Trophoblast cell (in vitro differentiated cells and primary cell): ENCODE results near the gene RINT1. TPM values are rescaled to one million over a fixed set of nuclear protein-coding genes. Genes with fewer than 3 reads are reported as not detected.
A peak's percentile ranks its signal among the peaks of the same experiment; 100 is the strongest.

Experiments
- DNase-seq, 2 donors: peaks; one replicate each; pipeline ENCODE4 v3.0.0-alpha.2; 2016
- H2AFZ ChIP-seq: 2 replicates; pipeline ENCODE4 v1.6.1; 2013; ENCODE audit warnings: low read length, moderate library complexity, mild to moderate bottlenecking; ENCODE audit not compliant: insufficient read depth, poor library complexity
- H2AK5ac ChIP-seq: 2 replicates; pipeline ENCODE4 v1.6.1; 2013; ENCODE audit warnings: mild to moderate bottlenecking, low read length
- H2BK120ac ChIP-seq: 2 replicates; pipeline ENCODE4 v1.6.1; 2013; ENCODE audit warnings: low read length, mild to moderate bottlenecking, moderate library complexity; ENCODE audit not compliant: insufficient read depth, poor library complexity
- H2BK12ac ChIP-seq: 2 replicates; pipeline ENCODE4 v1.6.1; 2013; ENCODE audit warnings: mild to moderate bottlenecking, low read length, moderate library complexity
- H2BK5ac ChIP-seq: 2 replicates; pipeline ENCODE4 v1.6.1; 2013; ENCODE audit warnings: low read length, low read depth, moderate library complexity, mild to moderate bottlenecking; ENCODE audit not compliant: poor library complexity
- H3K14ac ChIP-seq: 2 replicates; pipeline ENCODE4 v1.6.1; 2013; ENCODE audit warnings: mild to moderate bottlenecking, low read length
- H3K18ac ChIP-seq: 2 replicates; pipeline ENCODE4 v1.6.1; 2013; ENCODE audit warnings: mild to moderate bottlenecking, low read length
- H3K23ac ChIP-seq: 2 replicates; pipeline ENCODE4 v1.6.1; 2013; ENCODE audit warnings: low read length
- H3K27ac ChIP-seq: 2 replicates; pipeline ENCODE4 v1.5.1; 2013; ENCODE audit warnings: low read depth, mild to moderate bottlenecking, inconsistent platforms, low read length, moderate library complexity
- H3K27me3 ChIP-seq: 2 replicates; pipeline ENCODE4 v1.6.1; 2013; ENCODE audit warnings: inconsistent platforms, mild to moderate bottlenecking, low read length, moderate library complexity; ENCODE audit not compliant: insufficient read depth
- H3K36me3 ChIP-seq, 2 experiments: 1 replicate in 1 of 2; 2 replicates in 1 of 2; pipeline ENCODE4 v1.6.1; 2013; ENCODE audit warnings: low read length in 2 of 2, mild to moderate bottlenecking in 2 of 2, moderate library complexity in 1 of 2; ENCODE audit not compliant: insufficient read depth in 2 of 2, control insufficient read depth in 1 of 2
- H3K4ac ChIP-seq: 2 replicates; pipeline ENCODE4 v1.6.1; 2013; ENCODE audit warnings: low read depth, mild to moderate bottlenecking, low read length, moderate library complexity
- H3K4me1 ChIP-seq, 2 experiments: 1 replicate in 1 of 2; 2 replicates in 1 of 2; pipeline ENCODE4 v1.6.1; 2013; ENCODE audit warnings: low read length in 2 of 2, mild to moderate bottlenecking in 2 of 2, moderate library complexity in 1 of 2; ENCODE audit not compliant: insufficient read depth in 2 of 2, control insufficient read depth in 1 of 2
- H3K4me2 ChIP-seq: 2 replicates; pipeline ENCODE4 v1.6.1; 2013; ENCODE audit warnings: inconsistent platforms, mild to moderate bottlenecking, low read length, moderate library complexity
- H3K4me3 ChIP-seq: 2 replicates; pipeline ENCODE4 v1.5.1; 2013; ENCODE audit warnings: mild to moderate bottlenecking, low read depth, low read length, inconsistent platforms
- H3K79me1 ChIP-seq: one replicate; pipeline ENCODE4 v1.6.1; 2013; ENCODE audit warnings: low read length
- H3K79me2 ChIP-seq: 2 replicates; pipeline ENCODE4 v1.6.1; 2013; ENCODE audit warnings: low read length, mild to moderate bottlenecking; ENCODE audit not compliant: control insufficient read depth, insufficient read depth, poor library complexity
- H3K9ac ChIP-seq: 2 replicates; pipeline ENCODE4 v1.6.1; 2013; ENCODE audit warnings: mild to moderate bottlenecking, low read length
- H3K9me3 ChIP-seq: 2 replicates; pipeline ENCODE4 v1.6.1; 2013; ENCODE audit warnings: low read depth, mild to moderate bottlenecking, control low read depth, inconsistent platforms, low read length; ENCODE audit not compliant: insufficient read depth
- H4K12ac ChIP-seq: 2 replicates; pipeline ENCODE4 v1.6.1; 2013; ENCODE audit warnings: low read depth, mild to moderate bottlenecking, low read length, moderate library complexity
- H4K8ac ChIP-seq: 2 replicates; pipeline ENCODE4 v1.6.1; 2013; ENCODE audit warnings: low read depth, mild to moderate bottlenecking, low read length, moderate library complexity
- H4K91ac ChIP-seq: one replicate; pipeline ENCODE4 v1.6.1; 2013; ENCODE audit warnings: low read depth, mild to moderate bottlenecking, low read length, moderate library complexity
- WGBS: extraction: QIAGEN DNeasy Blood & Tissue Kit; methylation state at CpG from one replicate; pipeline ENCODE4 v1.1.7; 2013; ENCODE audit warnings: missing lambda C conversion rate; ENCODE audit not compliant: insufficient read length, insufficient coverage; ENCODE audit errors: extremely low coverage; 5-methylcytosine and 5-hydroxymethylcytosine counted together
- polyA plus RNA-seq: library from polyadenylated mRNA; stranded (reverse); fragments of 200-250 nt; gene quantifications from 2 replicates; pipeline ENCODE4 v1.2.3, GENCODE V29; 2013

RINT1 gene
- 14.2 and 15.1 TPM in 2 replicates for polyA plus RNA-seq

DNA sequence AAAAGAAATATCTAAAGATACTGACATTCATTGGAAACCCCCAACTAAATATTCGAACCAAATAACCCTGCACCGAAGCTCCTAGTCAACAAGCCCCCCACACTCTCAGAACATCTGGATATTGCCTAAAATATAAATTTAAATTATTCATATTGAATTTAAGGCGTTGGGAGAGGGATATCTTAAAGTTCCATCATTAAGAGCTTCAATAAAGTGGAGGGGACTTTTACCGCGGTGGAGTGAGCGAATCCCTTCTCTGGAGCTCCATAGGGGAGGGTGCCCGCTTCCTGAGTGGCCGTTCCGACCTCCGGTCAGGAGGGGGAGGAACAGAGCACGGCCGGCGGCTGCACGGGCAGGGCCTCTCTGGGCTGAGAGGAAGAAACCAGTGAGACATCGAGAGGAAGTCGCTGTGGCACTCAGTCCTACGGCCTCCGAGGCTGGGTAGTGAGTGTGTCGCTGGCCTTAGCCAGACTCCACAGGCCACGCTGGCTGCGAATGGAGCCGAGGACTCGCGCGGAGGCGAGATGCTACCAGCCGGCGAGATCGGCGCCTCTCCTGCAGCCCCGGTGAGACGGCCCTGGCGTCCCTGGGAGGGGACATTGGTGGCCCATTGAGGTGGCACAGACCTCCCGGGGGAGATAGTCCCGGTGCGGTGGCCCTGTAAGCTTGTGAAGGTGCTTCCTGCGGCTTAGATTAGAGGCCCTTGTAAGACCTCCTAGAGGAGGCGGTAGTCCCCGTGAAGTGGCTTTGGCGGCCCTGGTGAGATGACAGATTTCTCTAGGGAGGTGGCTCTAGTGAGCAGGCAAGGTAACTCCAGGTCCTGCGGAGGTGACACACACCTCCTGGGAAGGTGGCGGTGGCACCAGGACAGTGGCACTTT is at the start of gene RINT1:
Gene RINT1 (plus strand): TSS at position 410 of the 880 bp plus-strand sequence. CDS start 115 bp downstream, at position 525.
- Histone ChIP-seq H3K4ac (peak within 1 kb of the TSS; percentile 83), H3K4me2 (peak within 1 kb of the TSS; percentile 88), H3K27me3 (no peaks in the 10 kb centered on the region), H2AK5ac (no peak within 1 kb of the TSS), H3K14ac (peak within 1 kb of the TSS; percentile 95), H2BK5ac (peak within 1 kb of the TSS; percentile 71), H3K9ac (peak within 1 kb of the TSS; percentile 99), H4K12ac (peak within 1 kb of the TSS; percentile 82), H3K23ac (no peak within 1 kb of the TSS), H2BK12ac (no peak within 1 kb of the TSS), H4K8ac (peak within 1 kb of the TSS; percentile 99), H3K18ac (peak within 1 kb of the TSS; percentile 85), H2BK120ac (peak within 1 kb of the TSS; percentile 82), H3K4me1 (peaks cover 4 to 5% of the 10 kb centered on the region in 2 experiments), H4K91ac (peak within 1 kb of the TSS; percentile 84), H2AFZ (peak within 1 kb of the TSS; percentile 87), H3K27ac (peak within 1 kb of the TSS; percentile 41), H3K4me3 (peak within 1 kb of the TSS; percentile 99), H3K79me1 (peaks cover 4% of the 10 kb centered on the region), H3K79me2 (peaks cover 8% of the 10 kb centered on the region), H3K9me3 (peaks cover 1% of the 10 kb centered on the region), H3K36me3 (peaks cover under 1% of the 10 kb centered on the region in 2 experiments)
- no CpG with 5 or more reads among the region's 42 CpGs for WGBS
- peak; percentile 87 to 96 for DNase-seq

DNA sequence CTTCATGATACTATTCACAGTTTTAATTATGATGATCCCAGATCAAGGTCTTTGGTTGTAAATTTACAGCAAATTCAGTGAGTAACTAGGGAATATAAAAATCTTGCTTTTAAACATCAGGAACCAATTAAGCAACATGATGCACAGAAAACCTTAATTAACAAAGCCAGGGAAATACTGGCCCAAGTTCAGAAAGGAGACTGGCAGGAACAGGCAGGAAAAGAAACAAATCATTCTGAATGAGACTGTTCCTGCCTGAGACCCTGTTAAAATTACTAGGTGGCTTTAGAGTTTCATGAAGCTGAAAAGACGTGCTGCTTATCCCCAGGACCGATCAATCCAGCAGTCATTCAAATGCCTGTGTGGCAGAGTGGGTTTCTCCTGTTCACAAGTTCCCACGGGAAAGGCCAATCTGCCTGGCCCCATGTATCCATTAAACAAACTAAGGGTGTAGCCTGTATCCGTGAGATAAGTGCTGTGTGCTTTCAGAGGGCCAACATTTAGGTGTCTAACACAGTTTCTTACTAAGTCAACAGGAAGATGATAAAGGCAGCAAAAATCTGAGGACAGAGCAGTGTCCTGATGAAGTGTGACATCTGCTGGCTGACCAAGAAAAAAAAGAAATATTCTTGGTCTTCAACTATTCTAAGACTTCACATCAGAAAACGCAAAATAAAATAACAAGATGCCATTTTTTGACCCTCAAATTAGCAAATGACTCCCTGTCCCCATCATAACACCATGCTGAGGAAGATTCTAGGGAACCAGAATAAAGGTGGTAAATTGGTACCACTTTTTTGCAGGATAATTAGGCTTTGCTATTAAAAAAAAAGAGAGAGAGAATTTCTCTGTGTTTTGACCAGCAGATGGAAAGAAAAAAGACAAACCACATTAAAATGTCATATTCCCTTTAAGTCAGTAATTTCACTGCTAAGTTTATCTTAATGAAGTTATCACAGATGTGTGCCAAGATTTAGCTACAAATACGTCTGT is 44.1 kb upstream of the RINT1 start:
- no peak overlapping the region for H4K12ac ChIP-seq
- no peak overlapping the region for H2AK5ac ChIP-seq
- H3K9ac ChIP-seq = no peak overlapping the region
- no peak overlapping the region for H2BK5ac ChIP-seq
- no peak overlapping the region for H3K4ac ChIP-seq
- H3K4me3 ChIP-seq = no peak overlapping the region
- no peaks in the 10 kb centered on the region for H3K27me3 ChIP-seq
- no peaks in the 10 kb centered on the region for H3K4me1 ChIP-seq
- no peak overlapping the region for H4K91ac ChIP-seq
- no peak overlapping the region for H3K23ac ChIP-seq
- no peak overlapping the region for H3K4me2 ChIP-seq
- peak; percentile 7 to 56 for DNase-seq
- H3K9me3 ChIP-seq = no peaks in the 10 kb centered on the region
- H3K79me2 ChIP-seq = no peaks in the 10 kb centered on the region
- H3K14ac ChIP-seq = no peak overlapping the region
- no peak overlapping the region for H2BK12ac ChIP-seq
- no peaks in the 10 kb centered on the region for H3K79me1 ChIP-seq
- no peak overlapping the region for H2BK120ac ChIP-seq
- no peak overlapping the region for H3K18ac ChIP-seq
- peaks cover 7 to 8% of the 10 kb centered on the region in 2 experiments for H3K36me3 ChIP-seq
- H3K27ac ChIP-seq = no peak overlapping the region
- no CpG with 5 or more reads among the region's 6 CpGs for WGBS
- no peak overlapping the region for H2AFZ ChIP-seq
- H4K8ac ChIP-seq = no peak overlapping the region

DNA sequence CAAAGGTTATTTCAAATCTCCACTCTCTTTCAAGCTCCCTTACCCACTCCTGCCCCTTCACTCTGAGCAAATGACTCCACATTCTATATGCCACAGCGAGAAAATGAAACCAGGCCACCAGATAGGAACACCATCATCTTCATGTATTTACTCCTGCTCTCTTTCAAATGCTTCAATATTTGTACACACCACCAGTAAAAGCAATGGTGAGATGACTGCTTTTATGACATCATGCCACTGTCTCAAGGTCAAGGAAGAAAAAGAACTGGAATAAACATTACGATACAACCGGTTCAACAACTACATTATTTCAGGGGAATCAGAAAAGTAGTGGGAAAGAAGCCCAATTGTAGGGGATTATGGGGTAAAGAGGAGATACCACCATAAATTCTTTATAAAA is 42.6 kb upstream of the RINT1 start:
- Histone ChIP-seq H2BK5ac (no peak overlapping the region), H4K12ac (no peak overlapping the region), H3K14ac (no peak overlapping the region), H3K4me2 (no peak overlapping the region), H3K9me3 (no peaks in the 10 kb centered on the region), H3K4me1 (no peaks in the 10 kb centered on the region), H2AFZ (no peak overlapping the region), H2BK120ac (no peak overlapping the region), H3K18ac (no peak overlapping the region), H3K27ac (no peak overlapping the region), H2BK12ac (no peak overlapping the region), H4K91ac (no peak overlapping the region), H3K4me3 (no peak overlapping the region), H3K27me3 (no peaks in the 10 kb centered on the region), H3K36me3 (peaks cover 7 to 8% of the 10 kb centered on the region in 2 experiments), H4K8ac (no peak overlapping the region), H3K23ac (no peak overlapping the region), H2AK5ac (no peak overlapping the region), H3K9ac (no peak overlapping the region), H3K4ac (no peak overlapping the region), H3K79me1 (no peaks in the 10 kb centered on the region), H3K79me2 (no peaks in the 10 kb centered on the region)
- no peak for DNase-seq
- no CpG with 5 or more reads among the region's 3 CpGs for WGBS

DNA sequence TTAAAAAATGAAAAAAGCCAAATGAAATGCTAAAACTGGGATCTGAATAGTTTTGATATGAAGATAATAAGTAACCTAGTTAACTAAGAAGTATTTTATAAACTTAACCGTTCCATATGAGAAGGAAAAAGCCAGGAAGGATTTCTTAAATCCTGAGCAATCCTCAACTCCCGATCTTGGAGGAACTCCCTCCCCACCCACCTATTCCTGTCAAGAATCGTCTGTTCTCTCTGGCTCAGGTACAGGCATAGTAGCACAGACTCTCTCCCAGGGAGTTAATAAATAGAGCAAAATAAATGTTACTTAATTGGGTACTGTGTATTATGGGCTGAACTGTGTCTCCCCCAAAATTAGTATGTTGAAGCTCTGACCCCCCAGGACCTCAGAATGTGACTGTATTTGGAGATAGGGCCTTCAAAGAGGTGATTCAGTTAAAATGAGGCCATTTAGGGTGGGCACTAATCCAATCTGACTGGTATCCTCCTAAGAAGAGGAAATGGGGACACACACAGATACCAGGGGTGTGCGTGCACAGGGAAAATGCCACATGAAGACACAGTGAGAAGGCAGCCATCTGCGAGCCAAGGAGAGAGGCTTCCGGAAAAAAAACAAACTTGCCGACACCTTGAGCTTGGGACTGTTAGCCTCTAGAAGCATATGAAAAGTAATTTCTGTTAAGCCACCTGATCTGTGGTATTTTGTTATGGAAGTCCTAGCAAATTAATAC is 38.6 kb upstream of the RINT1 start:
- Histone ChIP-seq H3K4me3 (no peak overlapping the region), H3K18ac (no peak overlapping the region), H3K4ac (no peak overlapping the region), H3K79me2 (no peaks in the 10 kb centered on the region), H3K27ac (no peak overlapping the region), H3K14ac (no peak overlapping the region), H2BK120ac (no peak overlapping the region), H3K27me3 (no peaks in the 10 kb centered on the region), H2BK12ac (no peak overlapping the region), H3K9ac (no peak overlapping the region), H2AK5ac (no peak overlapping the region), H3K4me2 (no peak overlapping the region), H2BK5ac (no peak overlapping the region), H4K8ac (no peak overlapping the region), H2AFZ (no peak overlapping the region), H4K12ac (no peak overlapping the region), H3K23ac (no peak overlapping the region), H3K79me1 (no peaks in the 10 kb centered on the region), H3K36me3 (peaks cover 0 to 2% of the 10 kb centered on the region in 2 experiments), H4K91ac (no peak overlapping the region), H3K9me3 (no peaks in the 10 kb centered on the region), H3K4me1 (peaks cover 0 to 2% of the 10 kb centered on the region in 2 experiments)
- WGBS = no CpG with 5 or more reads among the region's 7 CpGs
- no peak for DNase-seq
